Osteocyte (in vitro differentiated cells): ENCODE results near the gene HOXD11. TPM values are rescaled to one million over a fixed set of nuclear protein-coding genes. Genes with fewer than 3 reads are reported as not detected.

Experiments
- DNase-seq: peaks from one replicate; pipeline ENCODE4 v3.0.0; 2021; ENCODE audit warnings: mixed read lengths; ENCODE audit not compliant: unreplicated experiment; ENCODE audit errors: extremely low spot score
- H3K27ac Mint-ChIP-seq: one replicate; pipeline ENCODE4 v1.8.0; 2021; ENCODE audit warnings: mild to moderate bottlenecking, mixed read lengths; ENCODE audit not compliant: unreplicated experiment
- H3K27me3 Mint-ChIP-seq: one replicate; pipeline ENCODE4 v1.8.0; 2021; ENCODE audit warnings: mixed read lengths; ENCODE audit not compliant: unreplicated experiment
- H3K36me3 Mint-ChIP-seq: one replicate; pipeline ENCODE4 v1.8.0; 2021; ENCODE audit warnings: mixed read lengths; ENCODE audit not compliant: unreplicated experiment
- H3K4me1 Mint-ChIP-seq: one replicate; pipeline ENCODE4 v1.8.0; 2021; ENCODE audit warnings: mixed read lengths; ENCODE audit not compliant: unreplicated experiment
- H3K4me3 Mint-ChIP-seq: one replicate; pipeline ENCODE4 v1.8.0; 2021; ENCODE audit warnings: mild to moderate bottlenecking, moderate library complexity, mixed read lengths; ENCODE audit not compliant: unreplicated experiment
- H3K9me3 Mint-ChIP-seq: one replicate; pipeline ENCODE4 v1.8.0; 2021; ENCODE audit warnings: mixed read lengths; ENCODE audit not compliant: unreplicated experiment
- CTCF ChIP-seq: fragments of 200-600 bp; sonication (generic); IDR thresholded peaks from 2 replicates; pipeline ENCODE4 v1.5.0; 2021; ENCODE audit warnings: antibody characterized with exemption, mild to moderate bottlenecking, moderate library complexity
- total RNA-seq: library from RNA; stranded (reverse); gene quantifications from 2 replicates; pipeline ENCODE4 v1.2.1, GENCODE V29; 2021

Gene HOXD11
- total RNA-seq, 1 donor from 2014 or later: not detected

- H3K27ac Mint-ChIP-seq: no peak overlapping the region
- no peak for DNase-seq
- H3K9me3 Mint-ChIP-seq: no peaks in the 10 kb centered on the region
- H3K4me3 Mint-ChIP-seq: no peak overlapping the region
- no peaks in the 10 kb centered on the region for H3K36me3 Mint-ChIP-seq
- TF ChIP-seq CTCF: no peak
- peaks cover 25% of the 10 kb centered on the region for H3K4me1 Mint-ChIP-seq
- peaks cover 93% of the 10 kb centered on the region for H3K27me3 Mint-ChIP-seq
Measured at GRCh38 chr2:176085120-176085788, 21.8 kb upstream of the HOXD11 start.

- no peak overlapping the region for H3K4me3 Mint-ChIP-seq
- peak; percentile 45 for TF ChIP-seq CTCF
- H3K27me3 Mint-ChIP-seq: peaks cover 96% of the 10 kb centered on the region
- no peak for DNase-seq
- no peaks in the 10 kb centered on the region for H3K9me3 Mint-ChIP-seq
- H3K36me3 Mint-ChIP-seq: no peaks in the 10 kb centered on the region
- H3K4me1 Mint-ChIP-seq: peaks cover 25% of the 10 kb centered on the region
- H3K27ac Mint-ChIP-seq: no peak overlapping the region
Measured at GRCh38 chr2:176085861-176086771, 21.0 kb upstream of the HOXD11 start.

- peak; percentile 36 for DNase-seq
- H3K36me3 Mint-ChIP-seq: no peaks in the 10 kb centered on the region
- H3K27me3 Mint-ChIP-seq: peaks cover 95% of the 10 kb centered on the region
- H3K27ac Mint-ChIP-seq: no peak overlapping the region
- H3K4me1 Mint-ChIP-seq: peaks cover 33% of the 10 kb centered on the region
- TF ChIP-seq CTCF: no peak
- H3K4me3 Mint-ChIP-seq: peak overlapping the region; percentile 79
- H3K9me3 Mint-ChIP-seq: no peaks in the 10 kb centered on the region
Measured at GRCh38 chr2:176087330-176088047, 19.6 kb upstream of the HOXD11 start.

GRCh38 chr2:176088048-176088936 is 18.8 kb upstream of the HOXD11 start:
- no peaks in the 10 kb centered on the region for H3K9me3 Mint-ChIP-seq
- H3K27ac Mint-ChIP-seq: no peak overlapping the region
- H3K36me3 Mint-ChIP-seq: no peaks in the 10 kb centered on the region
- TF ChIP-seq CTCF: peak; percentile 73
- H3K4me3 Mint-ChIP-seq: peak overlapping the region; percentile 79
- H3K27me3 Mint-ChIP-seq: peaks cover 90% of the 10 kb centered on the region
- DNase-seq: no peak
- peaks cover 29% of the 10 kb centered on the region for H3K4me1 Mint-ChIP-seq
